GM18526 (cell line): Measurements from ENCODE around the gene XIRP1.

ENCODE experiments used
- POLR2A ChIP-seq: IDR thresholded peaks from 3 replicates; pipeline ENCODE4 v1.6.1; 2011; ENCODE audit not compliant: insufficient read length; ENCODE audit errors: extremely low read depth

Gene XIRP1

DNA sequence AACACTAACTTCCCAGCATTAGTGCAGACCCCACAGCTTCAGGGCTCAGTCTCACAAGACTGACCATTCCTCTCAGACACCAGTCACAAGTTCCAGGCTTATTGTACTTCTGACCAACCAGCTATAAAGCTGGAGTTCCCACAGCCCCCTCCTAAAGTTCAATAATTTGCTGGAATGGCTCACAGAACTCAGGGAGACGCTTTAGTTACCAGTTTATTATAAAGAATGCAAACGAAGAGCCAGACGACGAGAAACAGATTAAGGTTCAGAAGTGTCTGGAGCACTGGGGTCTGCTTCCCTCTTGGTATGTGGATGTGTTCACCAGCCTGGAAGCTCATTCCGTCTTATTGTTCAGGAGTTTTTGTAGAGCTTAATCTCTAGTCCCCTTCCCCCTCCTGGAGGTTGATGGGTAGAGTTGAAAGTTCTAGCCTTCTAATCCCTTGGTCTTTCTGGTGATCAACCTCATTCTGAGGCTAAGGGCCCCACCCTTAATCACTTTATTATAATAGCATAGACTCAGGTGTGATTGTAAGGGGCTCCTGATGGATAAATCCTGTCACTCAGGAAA is 34.2 kb downstream of the XIRP1 start:
- TF ChIP-seq POLR2A = no peak

GRCh38 chr3:39157359-39157758 is 35.0 kb downstream of the XIRP1 start:
- TF ChIP-seq POLR2A = no peak

GRCh38 chr3:39156421-39156820 is 36.0 kb downstream of the XIRP1 start:
- no peak for TF ChIP-seq POLR2A

GRCh38 chr3:39154280-39155021 is 37.9 kb downstream of the XIRP1 start:
- TF ChIP-seq POLR2A = no peak

- TF ChIP-seq POLR2A = no peak
These were observed 38.5 kb downstream of the XIRP1 start for GRCh38 chr3:39153977-39154279.

DNA sequence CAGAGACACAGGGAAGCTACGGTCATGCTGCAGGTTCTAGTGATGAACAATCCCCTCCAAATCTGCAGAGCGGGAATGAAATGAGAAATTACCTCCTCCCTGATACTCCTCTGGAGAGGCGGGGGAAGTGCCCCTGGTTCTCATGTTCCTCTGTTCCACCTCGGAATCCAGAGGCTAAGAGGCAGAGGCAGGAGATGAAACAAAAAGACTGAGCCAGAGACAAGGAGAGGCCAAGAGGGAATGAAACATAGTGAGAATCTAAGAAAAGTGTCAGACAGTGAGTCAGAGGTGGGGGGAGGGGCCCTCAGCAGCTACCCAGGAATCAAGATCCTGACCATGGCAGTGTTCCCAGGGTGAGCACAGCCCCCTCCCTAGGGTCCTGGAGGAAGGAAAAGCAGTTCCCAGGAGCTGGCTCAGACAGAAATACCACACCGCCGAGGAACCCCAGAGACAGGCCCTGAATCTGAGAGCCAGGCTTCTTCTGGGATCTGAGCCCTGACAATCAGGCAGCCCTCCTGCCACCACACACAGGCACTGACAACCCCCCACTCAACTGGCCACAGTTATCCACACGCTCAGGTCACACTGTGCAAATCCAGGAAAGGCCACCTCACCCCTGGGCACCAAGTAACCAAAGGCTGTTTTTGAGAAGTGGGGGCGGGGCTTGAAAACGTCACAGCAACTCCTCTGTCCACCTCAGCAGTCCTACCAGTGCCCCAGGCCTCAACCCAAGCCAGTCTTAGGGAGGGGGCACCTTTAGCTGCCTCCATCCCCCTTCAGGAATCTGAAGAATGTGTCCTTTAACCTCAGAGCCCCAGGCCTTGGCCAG is 41.4 kb downstream of the XIRP1 start:
- TF ChIP-seq POLR2A = no peak

DNA sequence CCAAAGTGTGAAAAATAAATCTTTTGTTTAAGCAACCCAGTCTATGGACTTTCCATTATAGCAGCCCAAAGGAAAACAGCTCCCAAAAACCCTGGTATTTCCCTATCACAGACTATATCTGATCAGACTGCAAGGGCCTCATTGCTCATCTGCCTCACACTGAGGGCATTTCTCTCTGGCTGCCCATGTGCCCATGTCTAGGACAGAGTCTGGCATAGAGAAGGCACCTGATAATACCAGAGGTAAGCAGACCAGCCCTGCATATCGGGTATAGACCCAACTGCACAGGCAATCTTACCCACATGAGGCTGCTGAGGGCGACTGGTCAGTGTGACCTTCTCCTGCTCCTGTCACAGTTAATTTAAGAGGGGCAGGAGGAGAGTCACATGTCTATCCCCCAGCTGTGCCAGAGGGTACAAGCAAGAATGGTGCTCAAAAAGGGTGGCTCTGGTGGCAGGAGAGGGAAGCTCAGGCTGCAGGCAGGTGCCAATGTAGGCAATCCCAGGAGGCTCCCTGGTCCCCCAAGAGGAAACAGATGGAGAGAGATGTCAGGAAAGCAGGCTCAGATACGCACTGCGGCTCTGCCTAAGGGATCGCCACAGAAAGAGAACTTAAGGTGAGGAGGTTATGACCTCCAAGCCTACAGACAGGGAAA is 42.1 kb downstream of the XIRP1 start:
- TF ChIP-seq POLR2A = no peak

DNA sequence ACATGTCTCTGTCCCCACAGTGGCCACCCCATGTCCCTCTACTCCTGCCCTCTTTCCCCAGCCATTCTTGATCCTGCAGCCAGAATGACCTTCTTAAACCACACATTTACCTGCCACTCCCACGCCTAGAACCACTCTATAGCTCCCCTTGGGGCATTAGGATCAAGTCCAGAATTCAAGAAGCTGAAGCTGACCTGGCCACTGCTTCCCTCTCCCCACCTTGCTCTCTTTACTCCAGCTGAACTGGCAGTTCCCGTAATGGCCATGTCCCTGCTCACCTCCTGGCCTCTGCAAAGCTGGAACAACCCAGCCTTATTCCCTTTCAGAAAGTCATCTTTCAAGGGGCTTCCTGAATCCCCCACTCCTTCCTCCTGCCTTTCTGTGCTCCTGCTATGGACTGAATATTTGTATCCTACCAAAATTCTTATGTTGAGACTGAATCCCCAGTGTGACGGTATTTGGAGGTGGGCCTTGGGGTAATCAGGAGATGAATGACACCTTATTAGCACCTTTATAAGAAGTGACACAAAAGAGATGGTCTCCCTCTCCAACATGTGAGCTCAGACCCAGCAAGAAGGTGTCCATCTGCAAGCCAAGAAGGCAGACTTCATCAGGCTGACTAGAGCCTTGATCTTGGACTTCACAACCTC is 42.8 kb downstream of the XIRP1 start:
- no peak for TF ChIP-seq POLR2A

- no peak for TF ChIP-seq POLR2A
These were observed 43.3 kb downstream of the XIRP1 start for GRCh38 chr3:39149059-39149455.

- TF ChIP-seq POLR2A = no peak
These were observed 43.8 kb downstream of the XIRP1 start for GRCh38 chr3:39148435-39149058.

DNA sequence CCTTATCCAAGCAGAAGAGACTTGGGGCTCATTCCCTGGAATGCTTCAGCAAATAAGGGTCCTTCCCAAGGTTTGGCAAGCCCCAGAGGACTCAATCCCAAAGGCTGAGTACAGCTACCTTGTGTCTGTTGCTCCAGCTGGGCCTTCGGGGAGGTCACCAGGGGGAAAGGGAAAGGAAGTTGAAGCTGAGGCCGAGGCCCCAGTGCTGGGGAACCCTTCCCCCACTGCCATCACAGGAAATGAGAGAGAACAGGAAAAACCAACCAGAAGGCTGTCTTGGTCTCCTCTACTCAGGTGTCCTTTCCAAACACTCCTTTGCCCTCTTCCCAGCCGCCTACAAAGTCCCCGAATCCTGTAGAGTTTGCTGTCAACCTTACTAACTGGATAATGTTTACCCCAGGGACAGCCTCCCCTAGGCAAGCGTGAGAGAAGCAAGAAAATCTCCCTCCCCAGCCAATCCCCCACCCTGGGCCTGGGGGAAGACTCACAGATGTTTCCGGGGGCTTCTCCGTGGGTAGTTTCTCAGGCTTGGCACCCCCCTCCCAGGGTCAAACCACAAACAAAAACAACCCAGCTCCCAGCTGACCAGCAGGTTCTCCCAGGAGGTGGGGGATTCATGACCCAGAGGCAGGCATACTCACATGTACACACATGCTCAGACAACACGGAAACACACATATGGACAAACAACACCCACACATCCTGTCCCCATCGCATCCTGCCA is 44.5 kb downstream of the XIRP1 start:
- peak; percentile 28 for TF ChIP-seq POLR2A

DNA sequence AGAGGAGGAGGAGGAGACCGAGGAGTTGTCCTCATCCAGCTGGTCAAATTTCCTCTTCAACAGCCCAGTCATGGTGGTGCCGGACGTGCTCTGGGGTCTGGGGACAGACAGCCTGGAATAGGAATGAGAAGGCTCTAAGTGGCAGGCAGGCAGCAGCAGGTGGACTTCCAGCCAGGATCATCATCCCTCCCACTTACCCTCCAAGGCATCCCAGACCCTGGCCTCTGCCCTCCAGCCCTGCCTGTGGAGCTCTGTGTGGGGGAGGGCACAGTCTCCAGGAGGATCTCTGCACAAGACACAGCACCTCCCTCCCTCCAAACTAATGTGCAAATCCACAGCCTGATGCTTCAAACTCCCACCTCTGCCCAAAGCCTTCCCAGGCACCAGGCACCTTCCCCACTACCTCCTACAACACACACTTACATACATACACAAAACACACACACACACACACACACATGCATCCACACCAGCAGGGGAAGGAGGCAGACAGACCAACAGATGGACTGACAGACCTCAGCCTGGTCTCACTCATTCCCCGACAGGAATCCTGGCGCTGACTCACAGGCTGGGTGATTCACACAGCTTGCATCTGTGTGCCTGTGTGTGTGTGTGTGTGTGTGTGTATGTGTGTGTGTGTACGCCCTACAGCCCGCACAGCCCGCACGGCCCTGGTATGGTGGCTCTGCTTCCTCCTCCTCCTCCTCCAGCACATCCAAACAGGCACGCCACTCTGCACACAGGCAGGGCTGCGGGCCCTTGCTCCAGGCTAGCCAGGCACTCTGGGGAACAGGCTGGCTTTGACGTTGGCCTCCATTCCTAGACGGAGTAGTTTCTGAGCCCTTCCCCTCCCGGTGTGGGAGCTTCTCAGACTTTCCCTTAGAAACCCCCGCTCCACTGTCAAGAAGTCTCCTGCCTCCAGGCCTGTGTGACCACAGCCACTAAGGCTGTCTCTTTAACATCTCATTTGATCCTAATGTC is 45.5 kb downstream of the XIRP1 start:
- no peak for TF ChIP-seq POLR2A

GRCh38 chr3:39146083-39146501 is 46.3 kb downstream of the XIRP1 start:
- no peak for TF ChIP-seq POLR2A
